ENCODE measurements around the gene CRELD2.
A peak's percentile ranks its signal among the peaks of the same experiment; 100 is the strongest.

Gene CRELD2

DNA sequence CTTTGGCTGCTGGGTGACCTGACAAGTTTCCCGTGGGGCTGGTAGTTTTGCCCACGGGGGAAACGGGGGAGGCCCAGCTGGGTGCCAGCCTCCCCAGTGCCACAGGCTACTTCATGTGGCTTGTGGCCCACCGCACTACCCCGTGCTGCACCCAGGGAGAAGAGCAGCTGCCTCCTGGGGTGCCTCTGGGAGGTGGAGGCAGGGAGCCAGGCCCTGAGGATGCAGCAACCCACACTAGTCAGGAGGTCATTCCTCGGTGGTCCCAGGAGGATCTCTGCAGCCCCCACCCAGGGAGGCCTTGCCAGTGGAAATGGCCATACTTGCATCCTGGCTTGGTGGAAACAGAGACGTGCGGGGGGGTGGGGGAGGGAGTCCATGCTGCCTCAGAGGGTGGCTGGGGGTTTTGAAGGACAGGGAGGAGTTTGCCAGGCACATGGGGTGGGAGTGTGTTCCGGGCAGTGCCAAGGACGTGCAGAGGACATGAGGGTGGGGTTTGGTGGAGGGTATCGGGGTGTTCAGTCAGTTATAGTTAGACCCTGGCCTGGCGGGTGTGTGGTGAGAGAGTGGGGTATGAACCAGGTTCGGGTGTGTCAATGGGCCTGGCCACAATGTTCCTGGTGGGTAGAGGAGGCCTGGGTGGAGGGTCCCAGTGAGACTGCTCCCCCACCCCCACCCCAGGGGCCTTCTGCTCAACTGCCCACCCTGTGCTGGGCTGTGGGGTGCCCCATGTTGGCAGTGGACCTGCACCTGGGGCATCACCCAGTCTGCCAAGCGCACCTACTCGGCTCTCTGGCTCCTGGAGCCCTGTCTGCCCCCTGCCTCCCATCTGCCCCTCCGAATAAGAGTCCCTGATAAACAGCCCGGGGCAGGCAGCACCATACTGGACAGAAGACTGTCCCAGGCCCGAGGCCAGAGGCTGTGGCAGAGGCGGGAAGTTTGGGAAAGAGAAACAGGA is 46.0 kb downstream of the CRELD2 start:
- ATAC-seq (ENCODE audit: insufficient read depth, low read depth): no peak
- Histone ChIP-seq H3K27ac (ENCODE audit: low read length) (no peak overlapping the region), H3K27me3 (ENCODE audit: insufficient read depth, low read length, poor library complexity) (no peaks in the 10 kb centered on the region), H3K9ac (ENCODE audit: low read depth, low read length) (0 out of 2 replicates have a peak overlapping the region, but pooled peaks have one; percentile 10), H2AFZ (ENCODE audit: low read depth, low read length) (no peak overlapping the region), H3K9me3 (ENCODE audit: insufficient read depth, low read length, severe bottlenecking) (no peaks in the 10 kb centered on the region), H3K4me3 (ENCODE audit: low read depth in 1 of 2, low read length in 2 of 2) (no peak overlapping the region), H4K20me1 (ENCODE audit: insufficient read depth, low read length) (peaks cover 49% of the 10 kb centered on the region), H3K36me3 (ENCODE audit: insufficient read depth, low read length) (peaks cover 30% of the 10 kb centered on the region), H3K4me2 (ENCODE audit: insufficient read depth, low read length) (no peak overlapping the region), H3K4me1 (ENCODE audit: insufficient read depth, low read length) (peaks cover 35% of the 10 kb centered on the region), H3K79me2 (ENCODE audit: insufficient read depth, low read length) (peaks cover 37% of the 10 kb centered on the region)
- no peak for TF ChIP-seq EZH2 (IDR thresholded peaks at IDR 0.05; ENCODE audit: borderline replicate concordance, low read depth, low read length, severe bottlenecking)
- TF ChIP-seq CTCF (IDR thresholded peaks at IDR 0.05; ENCODE audit: borderline replicate concordance, extremely low read depth, low read length, poor library complexity, severe bottlenecking): no peak
- peak; percentile 43 for DNase-seq

GRCh38 chr22:49965091-49966040 is 46.9 kb downstream of the CRELD2 start:
- no peak for ATAC-seq (ENCODE audit: insufficient read depth, low read depth)
- peaks cover 49% of the 10 kb centered on the region for H4K20me1 ChIP-seq (ENCODE audit: insufficient read depth, low read length)
- TF ChIP-seq CTCF (IDR thresholded peaks at IDR 0.05; ENCODE audit: borderline replicate concordance, extremely low read depth, low read length, poor library complexity, severe bottlenecking): no peak
- no peak for TF ChIP-seq EZH2 (IDR thresholded peaks at IDR 0.05; ENCODE audit: borderline replicate concordance, low read depth, low read length, severe bottlenecking)
- no peak for DNase-seq
- H3K4me3 ChIP-seq (ENCODE audit: low read depth in 1 of 2, low read length in 2 of 2): no peak overlapping the region
- peaks cover 37% of the 10 kb centered on the region for H3K79me2 ChIP-seq (ENCODE audit: insufficient read depth, low read length)
- H2AFZ ChIP-seq (ENCODE audit: low read depth, low read length): no peak overlapping the region
- no peaks in the 10 kb centered on the region for H3K27me3 ChIP-seq (ENCODE audit: insufficient read depth, low read length, poor library complexity)
- H3K4me1 ChIP-seq (ENCODE audit: insufficient read depth, low read length): peaks cover 32% of the 10 kb centered on the region
- H3K36me3 ChIP-seq (ENCODE audit: insufficient read depth, low read length): peaks cover 30% of the 10 kb centered on the region
- no peak overlapping the region for H3K9ac ChIP-seq (ENCODE audit: low read depth, low read length)
- no peaks in the 10 kb centered on the region for H3K9me3 ChIP-seq (ENCODE audit: insufficient read depth, low read length, severe bottlenecking)
- no peak overlapping the region for H3K4me2 ChIP-seq (ENCODE audit: insufficient read depth, low read length)
- no peak overlapping the region for H3K27ac ChIP-seq (ENCODE audit: low read length)

GRCh38 chr22:49966041-49966773 is 47.8 kb downstream of the CRELD2 start:
- peaks cover 31% of the 10 kb centered on the region for H3K79me2 ChIP-seq (ENCODE audit: insufficient read depth, low read length)
- H3K27ac ChIP-seq (ENCODE audit: low read length): no peak overlapping the region
- H3K4me2 ChIP-seq (ENCODE audit: insufficient read depth, low read length): no peak overlapping the region
- H3K9me3 ChIP-seq (ENCODE audit: insufficient read depth, low read length, severe bottlenecking): no peaks in the 10 kb centered on the region
- ATAC-seq (ENCODE audit: insufficient read depth, low read depth): no peak
- H3K9ac ChIP-seq (ENCODE audit: low read depth, low read length): no peak overlapping the region
- peaks cover 41% of the 10 kb centered on the region for H3K4me1 ChIP-seq (ENCODE audit: insufficient read depth, low read length)
- H4K20me1 ChIP-seq (ENCODE audit: insufficient read depth, low read length): peaks cover 49% of the 10 kb centered on the region
- H3K36me3 ChIP-seq (ENCODE audit: insufficient read depth, low read length): peaks cover 30% of the 10 kb centered on the region
- DNase-seq: no peak
- no peak overlapping the region for H3K4me3 ChIP-seq (ENCODE audit: low read depth in 1 of 2, low read length in 2 of 2)
- TF ChIP-seq CTCF (IDR thresholded peaks at IDR 0.05; ENCODE audit: borderline replicate concordance, extremely low read depth, low read length, poor library complexity, severe bottlenecking) (no peak), EZH2 (IDR thresholded peaks at IDR 0.05; ENCODE audit: borderline replicate concordance, low read depth, low read length, severe bottlenecking) (no peak)
- no peaks in the 10 kb centered on the region for H3K27me3 ChIP-seq (ENCODE audit: insufficient read depth, low read length, poor library complexity)
- no peak overlapping the region for H2AFZ ChIP-seq (ENCODE audit: low read depth, low read length)
